ENCODE results near the gene PRR33.

PRR33 gene

DNA sequence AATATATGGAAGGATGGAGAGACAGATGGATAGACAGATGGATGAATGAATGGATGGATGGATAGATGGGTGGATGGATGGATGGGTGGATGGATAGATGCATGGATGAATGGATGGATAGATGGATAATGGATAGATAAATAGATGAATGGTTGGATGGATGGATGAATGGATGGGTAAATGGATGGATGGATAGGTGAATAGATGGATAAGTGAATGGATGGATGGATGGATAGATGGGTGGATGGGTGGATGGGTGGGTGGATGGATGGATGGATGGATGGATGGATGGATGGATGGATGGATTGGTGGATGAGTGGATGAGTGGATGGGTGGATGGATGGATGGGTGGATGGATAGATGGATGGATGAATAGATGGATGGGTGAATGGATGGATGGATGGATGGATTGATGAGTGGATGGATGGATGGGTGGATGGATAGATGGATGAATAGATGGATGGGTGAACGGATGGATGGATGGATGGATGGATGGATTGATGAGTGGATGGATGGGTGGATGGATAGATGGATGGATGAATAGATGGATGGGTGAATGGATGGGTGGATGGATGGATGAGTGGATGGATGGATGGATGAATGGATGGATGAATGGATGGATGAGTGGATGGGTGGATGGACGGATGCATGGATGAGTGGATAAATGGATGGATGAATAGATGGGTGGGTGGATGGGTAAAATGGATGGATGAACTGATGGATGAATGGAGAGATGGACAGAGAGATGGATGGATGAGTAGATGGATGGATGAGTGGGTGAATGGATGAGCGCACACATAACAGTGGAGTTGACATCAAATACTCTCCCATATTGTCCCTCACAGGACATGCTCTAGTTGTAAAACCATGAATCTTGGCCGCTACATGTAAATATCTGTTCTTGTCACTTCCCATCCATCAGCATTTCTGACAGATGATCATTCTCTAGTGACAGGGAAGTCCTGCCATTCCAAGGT lies 30.0 kb downstream of the PRR33 start:
- no peak for DNase-seq

DNA sequence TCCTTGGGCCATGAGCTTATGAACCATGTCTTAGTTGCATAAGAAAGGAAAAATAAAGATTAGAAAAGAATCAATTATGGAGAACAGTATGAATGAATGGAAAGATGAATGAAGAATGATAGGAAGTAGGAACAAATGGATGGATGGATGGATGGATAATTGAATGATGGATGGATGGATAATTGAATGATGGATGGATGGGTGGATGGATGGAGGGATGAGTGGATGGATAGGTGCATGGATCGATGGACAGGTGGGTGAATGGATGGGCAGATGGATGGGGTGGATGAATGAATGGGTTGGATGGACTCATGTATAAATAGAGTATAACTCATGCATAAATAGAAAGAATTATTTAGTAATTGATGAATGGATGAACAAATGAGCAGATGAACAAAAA lies 31.6 kb downstream of the PRR33 start:
- no peak for DNase-seq

DNA sequence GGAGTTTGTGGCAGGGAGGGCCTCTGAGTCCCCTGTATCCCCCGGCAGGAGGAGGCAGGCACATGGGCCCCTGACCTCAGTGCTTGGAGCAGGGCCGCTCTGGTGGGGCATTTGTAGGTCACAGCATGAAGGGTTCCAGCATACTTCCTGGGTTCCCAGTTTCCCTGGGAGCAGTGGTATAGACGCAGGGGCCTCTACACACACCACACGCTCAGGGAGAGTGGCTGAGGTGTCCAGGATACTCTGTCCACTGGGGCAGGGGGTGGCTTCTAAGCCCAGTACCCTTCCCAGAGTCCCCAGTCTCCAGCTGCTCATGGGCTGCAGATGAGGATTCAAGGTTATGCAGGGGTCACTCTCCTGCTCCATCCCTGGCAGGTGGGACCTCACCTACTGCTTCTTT lies 32.7 kb downstream of the PRR33 start:
- DNase-seq = no peak

DNA sequence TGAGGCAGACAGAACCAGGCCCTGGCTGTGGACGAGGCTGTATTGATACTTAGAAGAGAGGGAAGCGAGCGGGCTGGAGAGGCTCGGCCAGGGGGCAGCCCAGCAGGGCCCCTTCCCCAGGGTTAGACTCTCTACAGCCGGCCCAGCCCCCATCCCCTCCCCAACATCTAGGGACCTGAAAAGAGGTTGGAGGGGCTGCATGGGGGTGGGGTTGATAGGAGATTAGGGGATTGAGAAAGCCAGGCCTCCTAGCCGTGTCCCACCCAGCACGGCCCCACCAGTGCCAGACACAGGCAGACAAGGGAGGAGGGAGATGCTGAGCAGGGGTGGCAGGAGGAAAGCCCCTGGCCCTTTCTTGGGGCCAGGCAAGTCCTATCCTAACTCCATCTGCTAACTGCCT lies 33.1 kb downstream of the PRR33 start:
- no peak for DNase-seq

DNA sequence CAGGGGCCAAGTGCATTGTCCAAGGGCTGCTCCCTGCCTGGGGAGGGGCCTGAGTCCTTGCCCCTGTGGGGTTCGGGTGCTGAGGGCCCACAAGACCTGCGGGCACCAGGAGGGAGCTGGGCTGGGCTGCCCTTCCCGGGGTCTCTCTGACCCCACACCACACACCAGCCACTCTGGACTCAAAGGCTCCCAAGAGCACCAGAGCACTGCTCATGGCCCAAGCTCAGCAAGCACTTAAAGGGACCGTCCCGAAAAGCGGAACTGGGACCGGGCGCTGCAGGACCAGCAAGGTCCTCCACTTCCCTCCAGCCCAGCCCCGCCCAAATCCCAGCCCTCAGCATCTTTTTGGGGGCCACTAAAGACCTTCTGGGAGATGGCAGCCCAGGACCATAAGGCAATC lies 33.5 kb downstream of the PRR33 start:
- DNase-seq = no peak

DNA sequence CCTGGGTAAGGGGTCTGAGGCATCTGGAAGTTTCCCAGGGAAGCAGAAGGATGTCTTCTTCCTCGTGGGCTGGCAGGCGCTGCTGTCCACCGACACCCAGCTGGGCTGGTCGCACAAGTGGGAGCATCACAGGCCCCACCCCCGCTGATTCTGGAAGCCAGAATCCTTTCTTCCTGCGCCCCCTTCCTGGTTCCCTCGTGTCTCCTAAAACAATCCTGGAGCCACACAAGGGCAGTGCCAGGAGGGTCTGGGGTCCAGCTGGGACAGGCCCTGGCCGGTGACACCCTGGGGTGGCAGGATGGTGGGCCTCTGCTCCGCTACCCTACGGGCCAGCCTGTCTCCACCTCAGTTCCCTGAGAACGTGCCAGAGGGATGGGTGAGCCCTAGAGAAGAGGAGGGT lies 34.6 kb downstream of the PRR33 start:
- DNase-seq = no peak

DNA sequence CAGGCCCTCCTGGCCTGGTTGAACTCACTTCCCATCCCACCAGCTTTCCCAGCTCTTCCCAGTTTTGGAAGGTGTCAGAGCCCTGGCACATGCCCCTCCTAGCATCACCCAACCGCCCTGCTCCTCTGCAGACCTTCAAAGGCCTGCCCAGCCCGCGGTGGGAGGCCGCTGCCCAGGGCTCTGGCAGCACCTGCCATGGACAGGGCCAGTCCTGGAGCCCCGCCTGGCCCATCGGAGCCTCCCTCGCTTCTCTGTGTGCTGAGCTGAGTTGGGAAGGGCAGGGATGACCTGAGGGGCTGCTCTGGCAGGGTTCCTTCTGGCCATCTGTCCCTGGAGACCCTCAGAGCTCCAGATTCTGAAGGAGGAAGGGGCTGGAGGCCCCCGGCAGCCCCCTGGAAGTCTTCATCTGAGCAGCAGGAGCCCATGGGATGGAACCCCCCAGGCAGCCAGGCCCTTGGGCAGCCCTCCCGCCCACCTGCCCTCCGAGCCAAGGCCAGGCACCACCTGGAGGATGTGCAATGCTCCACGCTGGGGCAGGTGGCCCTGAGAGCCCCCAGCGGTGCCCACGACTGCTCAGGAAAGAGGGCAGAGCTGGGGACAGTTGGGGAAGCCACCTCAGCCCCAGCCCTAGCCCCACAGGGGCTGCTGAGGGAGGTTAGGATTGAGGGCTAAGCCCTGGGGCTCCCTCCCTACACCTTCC lies 35.2 kb downstream of the PRR33 start:
- DNase-seq = no peak

DNA sequence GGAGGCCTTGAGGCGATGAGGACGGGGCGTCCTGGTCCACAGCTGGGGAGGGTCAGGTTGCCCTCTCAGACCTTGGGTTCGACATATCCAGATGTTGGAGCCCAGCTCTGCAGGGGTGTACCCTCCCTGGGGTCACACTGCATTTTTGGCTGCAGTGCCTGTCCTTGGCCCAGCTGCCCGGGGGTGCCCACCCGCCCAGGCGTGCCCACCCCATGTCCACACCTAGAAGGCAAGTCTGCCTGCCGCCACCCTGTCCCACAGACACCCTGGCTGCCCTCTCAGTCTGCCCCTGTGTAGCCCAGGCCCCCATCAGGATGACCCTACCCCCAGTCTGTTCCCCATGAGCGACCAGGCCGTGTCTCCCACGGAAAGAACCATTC lies 35.8 kb downstream of the PRR33 start:
- no peak for DNase-seq

DNA sequence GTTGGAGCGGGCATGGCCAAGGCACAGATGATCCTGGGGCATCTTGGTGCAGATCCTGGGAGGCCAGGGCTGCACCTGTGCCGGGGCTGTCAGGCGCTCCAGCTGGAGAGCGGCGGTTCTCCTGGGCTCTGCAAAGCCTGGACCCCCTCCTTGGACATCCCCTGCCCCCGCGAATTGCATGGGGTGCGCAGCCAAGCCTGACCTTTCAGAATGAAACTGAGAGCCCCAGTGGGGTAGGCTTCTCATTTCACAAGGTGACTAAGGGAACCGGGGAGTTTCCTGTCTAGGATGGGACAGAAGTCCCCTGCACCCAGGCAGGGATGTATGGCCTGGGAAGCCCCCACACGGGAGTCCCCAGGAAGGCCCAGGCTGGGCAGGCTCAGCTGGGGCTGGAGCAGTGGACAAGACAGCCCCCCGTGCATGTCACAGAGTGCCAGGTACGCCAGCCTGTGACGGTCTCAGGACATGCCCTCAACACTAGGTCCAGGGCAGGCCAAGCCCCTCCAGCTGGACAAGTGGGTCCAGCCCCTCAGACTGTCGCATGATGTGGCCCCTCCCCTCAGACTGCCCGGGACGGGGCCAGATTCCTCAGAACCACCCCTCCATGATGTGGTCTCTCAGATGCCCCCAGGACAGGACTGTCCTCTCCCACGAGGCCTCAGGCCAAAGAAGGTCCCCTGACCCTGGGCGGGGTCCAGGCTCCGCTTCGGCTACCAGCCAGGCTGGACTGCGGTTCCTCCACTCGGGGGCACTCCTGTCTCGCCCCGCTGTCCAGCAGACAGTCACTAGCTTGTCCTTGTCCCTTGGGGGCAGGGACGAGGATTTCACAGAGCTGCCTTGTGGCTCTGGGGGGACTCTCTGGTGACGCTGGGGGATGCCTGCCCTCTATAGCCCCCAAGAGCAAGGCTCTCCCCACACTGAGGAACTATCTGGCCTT lies 36.5 kb downstream of the PRR33 start:
- DNase-seq = no peak

DNA sequence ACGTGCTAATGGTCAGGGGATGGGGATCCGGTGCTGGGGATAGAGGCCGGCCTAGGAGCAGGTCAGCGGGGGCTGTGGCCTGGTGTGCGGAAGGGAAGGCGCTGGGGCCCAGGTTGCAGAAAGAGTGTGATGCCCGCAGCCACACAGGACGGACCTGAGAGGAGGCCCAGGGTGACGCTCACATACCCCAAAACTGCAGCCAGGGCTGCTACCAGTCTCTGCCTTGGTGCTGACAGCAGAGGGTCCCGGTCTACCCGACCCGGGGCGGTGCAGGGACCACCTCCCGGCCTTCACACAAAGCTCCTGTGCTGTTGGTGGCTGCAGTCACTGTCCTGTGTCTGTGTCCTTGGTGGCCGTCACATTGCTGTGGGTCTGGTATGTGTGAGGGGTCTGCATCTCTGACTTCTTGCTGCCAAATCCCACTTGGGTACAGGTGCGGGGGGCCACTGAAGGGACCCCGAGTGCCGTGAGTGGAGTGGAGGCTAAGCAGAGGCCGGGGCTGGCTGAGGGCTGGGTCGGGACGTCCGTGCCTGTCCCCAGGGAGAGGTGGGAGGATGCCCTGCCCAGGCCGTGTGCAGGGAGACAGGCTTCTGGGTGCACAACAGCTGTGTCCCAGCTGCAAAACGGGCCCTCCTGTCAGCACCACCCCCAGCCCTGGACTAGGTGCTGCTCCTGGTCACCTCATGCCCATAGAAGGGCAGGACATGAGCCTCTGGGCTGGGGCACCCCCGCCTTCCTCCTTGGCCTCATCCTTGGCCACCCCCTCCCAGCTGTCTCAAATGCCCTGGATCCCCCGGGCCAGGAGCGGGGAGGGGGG lies 37.4 kb downstream of the PRR33 start:
- no peak for DNase-seq

DNA sequence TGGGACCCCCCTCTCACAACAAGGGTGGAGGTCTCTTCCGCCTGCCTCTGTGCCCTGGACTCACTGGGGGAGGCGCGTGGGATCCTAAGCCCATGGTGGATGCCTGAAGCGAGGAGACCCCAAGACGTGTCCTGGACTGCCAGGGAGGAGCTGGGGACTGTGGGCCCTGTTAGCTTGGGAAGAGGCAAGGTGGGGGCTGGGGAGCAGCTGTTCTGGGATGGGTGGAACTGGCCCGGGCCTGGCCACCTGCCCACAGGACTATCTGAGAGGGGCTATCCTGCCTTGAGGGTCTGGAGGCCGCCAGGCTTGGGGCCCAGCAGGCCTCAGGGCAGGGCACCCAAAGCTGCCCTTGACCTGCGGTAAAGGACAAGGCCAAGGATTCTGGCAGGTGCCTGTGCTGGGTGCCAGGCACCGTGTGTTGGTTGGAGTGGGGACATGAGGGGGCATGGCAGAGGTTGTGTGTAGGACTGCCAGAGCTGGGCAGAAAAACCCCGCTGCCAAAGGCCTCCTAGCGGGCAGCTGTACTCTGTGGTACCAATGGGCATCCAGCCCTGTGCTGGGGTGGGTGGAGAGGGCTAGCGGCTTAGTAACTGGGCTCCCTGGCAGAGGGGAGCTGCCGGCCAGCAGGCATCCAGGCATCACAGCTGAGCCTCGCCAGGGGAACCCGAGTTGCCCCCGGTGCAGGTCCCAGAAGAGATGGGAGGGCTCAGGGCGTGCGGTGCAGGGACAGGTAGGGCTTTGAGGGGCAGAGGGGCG lies 38.1 kb downstream of the PRR33 start:
- no peak for DNase-seq

DNA sequence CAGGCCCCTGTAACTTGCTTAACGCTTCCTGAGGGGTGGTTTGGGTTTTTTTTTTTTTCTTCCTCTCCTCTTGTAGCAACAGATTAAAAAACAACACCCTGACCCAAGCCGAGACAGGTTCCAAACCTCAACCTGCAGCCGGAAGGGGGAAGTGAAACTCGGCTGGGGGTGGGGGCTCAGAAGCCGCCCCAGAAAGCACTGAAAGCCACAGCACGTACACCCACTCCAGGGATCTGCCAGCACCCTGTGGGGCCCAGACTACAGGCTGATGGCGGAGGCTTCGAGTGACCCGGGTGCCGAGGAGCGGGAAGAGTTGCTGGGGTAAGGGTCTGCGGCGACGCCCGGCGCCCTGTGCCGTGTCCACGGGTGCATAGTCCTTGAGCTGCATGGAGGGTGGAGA lies 38.8 kb downstream of the PRR33 start, which contains the start of gene LSP1:
Gene LSP1 (plus strand): TSS at position 208 of the 400 bp plus-strand sequence. CDS start 61 bp downstream, at position 269.
- DNase-seq = no peak

DNA sequence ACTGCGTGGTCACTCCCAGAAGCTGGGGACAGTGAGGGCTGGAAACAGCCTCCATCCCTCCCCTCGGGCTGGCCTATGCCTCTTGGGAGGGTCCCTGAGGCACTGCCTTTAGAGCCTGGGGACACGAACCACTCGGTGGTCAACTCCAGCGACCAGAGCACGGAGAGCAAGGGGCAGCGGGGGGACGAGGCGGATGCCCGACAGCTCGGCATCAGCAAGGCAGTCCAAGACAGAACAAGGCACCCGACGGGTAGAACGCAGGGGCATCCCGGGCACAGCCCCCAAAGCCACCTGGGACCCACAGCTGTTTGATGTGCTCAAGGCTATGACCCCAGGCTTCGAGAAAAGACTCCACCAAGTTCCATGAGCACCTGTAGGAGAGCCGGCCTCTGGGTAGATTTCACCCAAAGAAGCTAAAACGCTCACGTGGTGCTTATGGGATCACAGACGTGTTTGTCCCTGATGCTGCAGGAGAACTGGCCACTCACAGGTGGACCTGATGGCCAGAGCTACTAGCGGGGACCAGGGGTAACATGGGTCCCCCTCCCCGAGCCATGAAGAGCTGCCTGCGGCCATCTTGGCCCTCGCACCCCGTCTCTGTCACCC lies 39.3 kb downstream of the PRR33 start:
- no peak for DNase-seq

DNA sequence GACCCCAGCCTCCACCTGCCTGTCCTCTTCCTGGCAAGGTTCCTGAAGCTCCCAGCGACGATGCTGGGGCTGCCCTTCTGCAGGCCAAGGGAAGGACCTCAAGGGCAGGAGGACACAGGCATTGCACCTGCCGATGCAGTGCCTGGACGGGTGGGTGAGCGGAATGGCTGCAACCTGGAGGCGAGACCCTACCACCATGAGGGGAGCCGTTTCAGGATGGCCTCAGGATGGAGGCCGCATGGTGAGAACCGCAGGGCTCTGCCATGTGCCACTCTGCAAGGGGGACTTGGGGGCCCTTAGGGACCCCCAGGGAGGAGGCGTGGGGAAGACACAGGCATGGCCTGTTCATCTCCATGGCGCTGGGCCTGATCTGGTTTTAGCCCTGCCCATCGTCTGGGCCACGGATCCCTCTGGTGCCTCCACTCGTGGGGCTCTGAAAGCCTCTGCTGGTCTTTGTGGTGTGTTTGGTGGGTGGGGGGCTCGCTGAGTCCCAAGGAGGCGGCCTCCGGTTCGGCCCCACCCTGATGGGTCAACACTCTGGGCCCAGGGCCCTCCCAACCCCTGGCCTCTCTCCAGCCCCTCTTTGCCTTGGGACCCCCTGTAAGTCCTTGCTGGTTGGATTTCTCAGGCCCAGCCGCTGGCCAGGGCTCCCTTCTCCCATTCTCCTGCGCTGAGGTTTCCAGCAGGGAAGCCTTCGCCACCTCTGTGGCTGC lies 40.1 kb downstream of the PRR33 start:
- no peak for DNase-seq

DNA sequence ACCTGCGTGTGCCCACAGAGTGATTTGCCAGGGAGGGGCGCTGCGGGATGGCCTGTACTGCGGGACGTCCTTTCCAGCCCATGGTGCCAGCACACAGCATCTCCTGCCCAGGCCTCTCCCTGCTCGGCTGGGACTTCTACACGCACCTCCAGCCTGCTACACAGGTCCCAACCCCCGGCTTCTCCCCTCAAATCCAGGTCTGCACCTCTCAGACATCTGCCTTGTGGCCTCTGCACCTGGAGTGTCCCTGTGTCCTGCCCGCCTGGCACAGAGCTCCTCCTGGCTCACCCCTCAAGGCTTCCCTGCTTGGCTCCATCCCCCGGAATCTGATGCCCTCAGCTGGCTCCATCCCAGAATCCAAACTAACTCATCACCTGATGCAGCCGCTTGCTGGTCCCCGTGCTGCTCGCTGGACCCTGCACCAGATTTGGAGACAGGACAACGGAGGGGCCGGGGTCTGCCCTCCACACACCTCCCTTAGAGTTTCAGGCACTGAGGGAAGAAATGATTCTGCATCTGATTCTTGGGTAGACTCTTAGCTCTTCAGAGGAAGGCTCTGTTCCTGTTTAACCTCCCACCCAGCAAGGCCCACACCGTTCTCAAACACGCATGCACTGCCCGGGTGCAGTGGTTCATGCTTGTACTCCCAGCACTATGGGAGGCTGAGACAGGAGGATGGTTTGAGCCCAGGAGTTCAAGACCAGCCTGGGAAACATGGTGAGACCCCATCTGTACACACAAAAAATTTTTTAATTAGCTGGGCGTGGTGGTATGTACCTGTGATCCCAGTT lies 42.9 kb downstream of the PRR33 start:
- DNase-seq = no peak

DNA sequence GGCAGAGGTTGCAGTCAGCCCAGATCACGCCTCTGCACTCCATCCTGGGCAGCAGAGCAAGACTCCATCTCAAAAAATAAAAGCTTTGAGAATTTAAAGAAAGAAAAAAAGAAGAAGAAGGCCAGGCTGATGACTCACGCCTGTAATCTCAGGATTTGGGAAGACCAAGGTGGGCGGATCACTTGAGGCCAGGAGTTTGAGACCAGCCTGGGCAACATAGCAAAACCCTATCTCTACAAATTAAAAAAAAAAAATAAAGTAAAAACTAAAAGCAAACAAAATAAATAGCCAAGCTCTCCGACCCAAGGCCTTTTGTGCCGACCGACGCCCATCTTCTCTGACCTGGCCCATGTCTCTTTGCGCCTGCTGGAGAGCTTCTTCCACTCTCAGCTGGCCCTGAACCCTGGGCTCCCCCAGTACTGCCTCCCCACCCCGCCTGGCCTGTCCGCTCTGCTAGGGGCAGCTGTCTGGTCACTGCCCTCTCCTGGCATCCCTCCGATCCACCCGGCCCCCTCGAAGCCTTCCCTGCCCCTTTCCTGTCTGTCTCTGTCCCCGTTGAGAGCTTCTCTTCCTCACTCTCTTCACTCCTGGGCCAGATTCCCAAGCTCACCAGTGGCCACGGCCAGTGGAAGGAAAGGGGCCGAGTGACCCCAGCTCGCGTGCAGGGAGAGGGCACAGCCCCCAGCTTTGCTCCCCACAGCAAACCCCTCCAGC lies 43.6 kb downstream of the PRR33 start:
- no peak for DNase-seq

DNA sequence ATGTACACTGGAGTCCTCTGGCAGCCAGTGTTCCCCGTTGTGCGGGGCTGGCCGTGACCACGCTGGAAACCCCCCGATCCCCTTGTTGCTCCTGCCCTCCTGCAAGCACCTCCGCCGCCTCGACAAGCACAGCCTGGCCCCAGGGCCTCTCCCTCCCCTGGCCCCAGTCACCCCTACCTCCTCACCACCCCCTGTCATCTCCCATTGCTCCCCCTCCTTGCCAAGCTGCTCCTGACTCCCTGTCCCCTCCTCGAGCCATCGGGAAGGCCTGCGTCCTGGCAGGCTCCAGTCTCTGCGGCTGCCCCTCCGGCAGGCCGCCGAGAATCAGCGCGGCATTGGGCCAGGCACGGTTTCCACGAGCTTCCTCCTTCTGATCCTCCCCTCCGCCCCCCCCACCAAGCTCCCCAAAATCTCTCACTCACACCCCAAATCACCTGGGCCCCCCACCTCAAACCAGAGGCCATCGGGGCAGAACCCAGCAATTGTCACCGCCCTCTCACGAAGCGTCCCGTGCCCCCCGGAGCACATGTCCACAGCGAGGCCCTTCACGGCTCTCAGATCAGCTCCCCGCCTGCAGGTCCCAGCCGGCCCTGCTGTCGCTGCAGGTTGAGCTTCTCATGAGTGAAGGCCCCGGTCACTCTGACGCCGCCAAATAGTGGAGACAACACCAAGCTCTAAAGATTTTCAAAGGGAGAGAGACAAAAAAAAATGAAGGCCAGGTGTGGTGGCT lies 44.5 kb downstream of the PRR33 start:
- DNase-seq = no peak

DNA sequence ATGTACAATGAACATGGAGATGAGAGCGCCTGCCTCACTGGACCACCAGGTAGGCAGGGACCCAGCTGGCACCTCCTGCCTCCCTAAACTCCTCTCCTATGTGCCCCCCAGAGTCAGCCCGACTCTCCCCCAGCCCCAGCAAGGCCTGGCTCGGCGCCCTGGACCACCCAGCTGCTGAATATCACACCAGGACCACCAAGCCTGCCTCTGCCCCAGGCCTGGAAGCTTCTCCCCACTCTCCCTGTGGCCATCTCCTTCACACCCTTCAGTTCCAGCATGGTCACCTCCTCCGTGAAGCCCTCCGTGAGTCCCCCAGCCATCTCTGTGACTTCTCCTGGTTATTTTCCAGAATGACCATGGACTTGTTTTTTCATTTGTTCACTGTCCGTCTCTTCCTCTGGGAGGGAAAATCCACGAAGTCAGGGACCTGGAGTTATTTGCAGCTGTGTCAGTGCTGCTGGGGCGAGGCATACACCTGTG lies 45.2 kb downstream of the PRR33 start:
- no peak for DNase-seq
